Activated naive CD4-positive, alpha-beta T cell treated with Interleukin-2 at 50 U/mL for 16 hours (primary cell): ENCODE measurements around the gene CREB3.

Experiments
- DNase-seq: peaks from one replicate; pipeline ENCODE4 v3.0.0-alpha.2; 2020

CREB3 gene

GRCh38 chr9:35702696-35703095, 29.8 kb upstream of the CREB3 start:
- no peak for DNase-seq

GRCh38 chr9:35703906-35704672, 28.4 kb upstream of the CREB3 start:
- DNase-seq = no peak

- no peak for DNase-seq
Measured at GRCh38 chr9:35705372-35705771, 27.1 kb upstream of the CREB3 start.

- DNase-seq = no peak
Measured at GRCh38 chr9:35705836-35706430, 26.5 kb upstream of the CREB3 start.

- no peak for DNase-seq
Measured at GRCh38 chr9:35706951-35707350, 25.5 kb upstream of the CREB3 start.

- DNase-seq = no peak
Measured at GRCh38 chr9:35708146-35708545, 24.3 kb upstream of the CREB3 start.

- DNase-seq = no peak
Measured at GRCh38 chr9:35710818-35711500, 21.5 kb upstream of the CREB3 start.

- no peak for DNase-seq
Measured at GRCh38 chr9:35711501-35712428, 20.7 kb upstream of the CREB3 start.

GRCh38 chr9:35712762-35713400, 19.6 kb upstream of the CREB3 start:
- DNase-seq = no peak

GRCh38 chr9:35713578-35713977, 18.9 kb upstream of the CREB3 start:
- DNase-seq = no peak

GRCh38 chr9:35714123-35714522, 18.3 kb upstream of the CREB3 start:
- DNase-seq = no peak

- DNase-seq = no peak
Measured at GRCh38 chr9:35714579-35715252, 17.8 kb upstream of the CREB3 start.

- DNase-seq = no peak
Measured at GRCh38 chr9:35716230-35716629, 16.2 kb upstream of the CREB3 start.

- DNase-seq = no peak
Measured at GRCh38 chr9:35717132-35717870, 15.2 kb upstream of the CREB3 start.

- DNase-seq = no peak
Measured at GRCh38 chr9:35718721-35719511, 13.6 kb upstream of the CREB3 start.

- DNase-seq = no peak
Measured at GRCh38 chr9:35719546-35719945, 12.9 kb upstream of the CREB3 start.

GRCh38 chr9:35723426-35723825, 9.0 kb upstream of the CREB3 start:
- no peak for DNase-seq

- no peak for DNase-seq
Measured at GRCh38 chr9:35723908-35724307, 8.6 kb upstream of the CREB3 start.

GRCh38 chr9:35725362-35725761, 7.1 kb upstream of the CREB3 start:
- DNase-seq = no peak

- peak; percentile 19 for DNase-seq
Measured at GRCh38 chr9:35726931-35727330, 5.5 kb upstream of the CREB3 start.
